ENCODE results near the gene DPP10.

- no peak for TF ChIP-seq CTCF (IDR thresholded peaks at IDR 0.05)
- TF ChIP-seq REST (IDR thresholded peaks at IDR 0.05; ENCODE audit: insufficient read depth in 1 of 2, low read depth in 2 of 2, low read length in 1 of 2) = no peak
- no peak for TF ChIP-seq POLR2AphosphoS5 (IDR thresholded peaks at IDR 0.05; ENCODE audit: low read depth, low read length)
- no peak for TF ChIP-seq SIN3A (IDR thresholded peaks at IDR 0.05; ENCODE audit: borderline replicate concordance, insufficient read depth, low read depth, low read length)
Measured at GRCh38 chr2:115190459-115190858, 748.0 kb downstream of the DPP10 start.
